Endothelial cell (in vitro differentiated cells): ENCODE data around the gene HIPK3. TPM values are rescaled to one million over a fixed set of nuclear protein-coding genes. Genes with fewer than 3 reads are reported as not detected.

Experiments
- DNase-seq: peaks from one replicate; pipeline ENCODE4 v3.0.0; 2021; ENCODE audit warnings: low spot score
- H3K27ac Mint-ChIP-seq: one replicate; pipeline ENCODE4 v1.8.0; 2021; ENCODE audit warnings: mixed read lengths, inconsistent platforms; ENCODE audit not compliant: unreplicated experiment
- H3K27me3 Mint-ChIP-seq: one replicate; pipeline ENCODE4 v1.8.0; 2021; ENCODE audit warnings: mild to moderate bottlenecking, moderate library complexity, mixed read lengths, inconsistent platforms; ENCODE audit not compliant: unreplicated experiment
- H3K36me3 Mint-ChIP-seq: one replicate; pipeline ENCODE4 v1.8.0; 2021; ENCODE audit warnings: mild to moderate bottlenecking, low read depth, mixed read lengths, inconsistent platforms; ENCODE audit not compliant: unreplicated experiment
- H3K4me1 Mint-ChIP-seq: one replicate; pipeline ENCODE4 v1.8.0; 2021; ENCODE audit warnings: mild to moderate bottlenecking, mixed read lengths, inconsistent platforms; ENCODE audit not compliant: unreplicated experiment
- H3K4me3 Mint-ChIP-seq: one replicate; pipeline ENCODE4 v1.8.0; 2021; ENCODE audit warnings: mild to moderate bottlenecking, mixed read lengths, inconsistent platforms; ENCODE audit not compliant: unreplicated experiment
- H3K9me3 Mint-ChIP-seq: one replicate; pipeline ENCODE4 v1.8.0; 2021; ENCODE audit warnings: mixed read lengths, inconsistent platforms; ENCODE audit not compliant: unreplicated experiment
- long read RNA-seq: library from polyadenylated mRNA; unstranded; transcript quantifications from one replicate; pipeline ENCODE4 v2.0.0, GENCODE V29; 2020; ENCODE audit not compliant: unreplicated experiment
- total RNA-seq: library from RNA; stranded (reverse); fragmentation: NEBNext Ultra II Directional; extraction: Animal tissue kit (Norgen Biotek cat#: 25700); gene quantifications from one replicate; pipeline ENCODE4 v1.2.1, GENCODE V29; 2021; ENCODE audit not compliant: unreplicated experiment
- TF ChIP-seq, protein P1 (sequence below): fragments of 200-600 bp; sonication (generic); IDR thresholded peaks from one replicate; pipeline ENCODE4 v1.5.0; 2021; ENCODE audit warnings: antibody characterized with exemption; ENCODE audit not compliant: unreplicated experiment

HIPK3 gene
- total RNA-seq = 70.2 TPM
- long read RNA-seq, partial matches to known transcripts = 3 of 6 reads
- long read RNA-seq, other reads (novel, unspliced or antisense) = 3 of 6 reads

DNA sequence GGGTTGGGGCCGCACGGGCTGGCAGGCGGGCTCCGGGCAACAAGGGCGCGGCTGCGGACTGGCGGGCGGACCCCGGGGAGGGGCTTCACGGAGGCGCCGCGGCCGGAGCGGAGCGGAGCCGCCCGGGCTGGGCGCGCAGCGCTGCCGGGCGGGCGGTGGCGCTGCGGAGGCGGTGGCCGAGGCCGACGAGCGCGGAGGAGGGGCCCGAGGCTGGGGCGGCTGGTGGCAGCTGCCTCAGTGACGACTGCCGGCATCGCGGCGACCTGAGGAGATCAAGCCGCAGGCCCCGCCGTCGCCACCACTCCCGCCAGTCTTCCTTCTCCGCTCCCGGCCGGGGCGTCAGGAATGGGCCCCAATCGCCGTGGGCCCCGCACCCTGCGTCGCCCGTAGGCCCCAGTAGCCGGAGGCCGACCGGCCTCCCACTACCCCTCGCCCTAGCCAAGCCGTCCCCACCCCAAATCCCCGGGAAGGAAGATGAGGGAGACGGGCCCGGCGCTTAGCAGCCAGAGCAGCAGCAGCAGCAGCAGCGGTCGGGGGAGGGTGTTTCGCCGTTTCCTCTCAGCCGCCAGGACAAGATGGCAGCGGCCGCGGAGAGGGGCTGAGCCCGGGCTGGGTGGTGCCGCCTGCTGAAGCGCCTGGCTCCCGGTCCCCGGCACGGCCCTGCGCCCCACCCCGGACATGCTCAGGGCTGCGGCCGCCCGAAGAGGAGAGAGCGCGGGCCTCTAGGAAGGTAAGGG, at the start of gene HIPK3:
TSS of gene HIPK3 (plus strand) at position 222 of the 737 bp plus-strand sequence.
- DNase-seq = peak; percentile 89

DNA sequence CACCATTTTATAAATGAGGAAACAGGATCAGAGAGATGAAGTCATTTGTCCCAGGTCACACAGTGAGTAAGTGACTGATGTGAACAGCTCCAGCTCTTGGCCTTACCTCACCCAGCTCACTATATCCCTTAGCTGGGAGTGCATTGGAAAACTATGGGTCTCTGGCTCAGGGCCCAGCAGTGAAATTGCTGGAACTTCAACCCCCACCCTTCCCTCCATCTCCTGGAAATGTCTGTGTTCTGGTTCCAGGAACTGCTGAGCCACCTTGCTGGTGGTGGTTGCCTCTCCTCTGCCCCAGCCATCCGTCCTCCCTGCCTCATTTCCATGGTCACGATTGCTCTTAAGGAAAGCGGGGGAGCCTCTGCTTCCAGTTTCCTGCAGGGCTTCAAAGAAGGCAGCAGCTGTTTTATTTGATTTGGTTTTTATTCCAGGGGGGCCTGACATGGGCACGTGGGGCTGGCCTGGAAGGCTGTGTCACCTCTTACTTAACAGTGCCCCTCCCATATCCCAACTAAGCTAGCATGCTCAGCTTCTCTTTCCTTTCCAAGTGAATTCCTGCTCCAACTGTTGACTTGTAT, 49.7 kb upstream of the HIPK3 start:
- Mint-ChIP-seq H3K4me3 (no peak overlapping the region), H3K27ac (no peak overlapping the region), H3K9me3 (no peaks in the 10 kb centered on the region), H3K4me1 (peaks cover 10% of the 10 kb centered on the region), H3K27me3 (no peaks in the 10 kb centered on the region), H3K36me3 (no peaks in the 10 kb centered on the region)
- peak; percentile 7 for DNase-seq
- TF ChIP-seq, protein P1, sequence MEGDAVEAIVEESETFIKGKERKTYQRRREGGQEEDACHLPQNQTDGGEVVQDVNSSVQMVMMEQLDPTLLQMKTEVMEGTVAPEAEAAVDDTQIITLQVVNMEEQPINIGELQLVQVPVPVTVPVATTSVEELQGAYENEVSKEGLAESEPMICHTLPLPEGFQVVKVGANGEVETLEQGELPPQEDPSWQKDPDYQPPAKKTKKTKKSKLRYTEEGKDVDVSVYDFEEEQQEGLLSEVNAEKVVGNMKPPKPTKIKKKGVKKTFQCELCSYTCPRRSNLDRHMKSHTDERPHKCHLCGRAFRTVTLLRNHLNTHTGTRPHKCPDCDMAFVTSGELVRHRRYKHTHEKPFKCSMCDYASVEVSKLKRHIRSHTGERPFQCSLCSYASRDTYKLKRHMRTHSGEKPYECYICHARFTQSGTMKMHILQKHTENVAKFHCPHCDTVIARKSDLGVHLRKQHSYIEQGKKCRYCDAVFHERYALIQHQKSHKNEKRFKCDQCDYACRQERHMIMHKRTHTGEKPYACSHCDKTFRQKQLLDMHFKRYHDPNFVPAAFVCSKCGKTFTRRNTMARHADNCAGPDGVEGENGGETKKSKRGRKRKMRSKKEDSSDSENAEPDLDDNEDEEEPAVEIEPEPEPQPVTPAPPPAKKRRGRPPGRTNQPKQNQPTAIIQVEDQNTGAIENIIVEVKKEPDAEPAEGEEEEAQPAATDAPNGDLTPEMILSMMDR = no peak

More for the DNA sequence above, at the start of gene HIPK3:
- peaks cover 21% of the 10 kb centered on the region for H3K27me3 Mint-ChIP-seq
- TF ChIP-seq, protein P1 = no peak
- peak within 1 kb of the TSS; percentile 99 for H3K27ac Mint-ChIP-seq
- peaks cover 21% of the 10 kb centered on the region for H3K4me1 Mint-ChIP-seq
- peaks cover 3% of the 10 kb centered on the region for H3K9me3 Mint-ChIP-seq
- H3K36me3 Mint-ChIP-seq = peaks cover 8% of the 10 kb centered on the region
- H3K4me3 Mint-ChIP-seq = peak within 1 kb of the TSS; percentile 100

DNA sequence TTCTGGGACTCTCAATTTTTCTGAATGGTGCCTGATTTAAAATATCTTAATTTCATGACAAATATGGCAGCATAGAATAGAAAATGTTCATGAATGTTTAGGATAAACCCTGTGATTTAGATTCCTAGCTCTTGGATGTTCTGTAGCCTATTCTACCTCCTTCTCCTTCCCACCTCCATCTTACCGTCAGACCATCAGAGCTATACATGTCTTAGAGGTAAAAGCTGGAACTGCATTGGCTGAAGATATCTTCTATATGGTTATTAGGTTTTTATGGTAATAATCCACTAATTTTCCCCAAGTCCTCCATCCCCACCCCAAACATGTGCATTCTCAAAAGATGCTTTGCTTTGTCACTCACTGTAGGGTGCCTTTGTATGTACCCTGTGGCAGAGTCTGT, 49.0 kb upstream of the HIPK3 start:
- Mint-ChIP-seq H3K4me1 (peaks cover 10% of the 10 kb centered on the region), H3K27me3 (no peaks in the 10 kb centered on the region), H3K4me3 (no peak overlapping the region), H3K36me3 (no peaks in the 10 kb centered on the region), H3K9me3 (no peaks in the 10 kb centered on the region), H3K27ac (no peak overlapping the region)
- TF ChIP-seq, protein P1 = no peak
- DNase-seq = no peak

DNA sequence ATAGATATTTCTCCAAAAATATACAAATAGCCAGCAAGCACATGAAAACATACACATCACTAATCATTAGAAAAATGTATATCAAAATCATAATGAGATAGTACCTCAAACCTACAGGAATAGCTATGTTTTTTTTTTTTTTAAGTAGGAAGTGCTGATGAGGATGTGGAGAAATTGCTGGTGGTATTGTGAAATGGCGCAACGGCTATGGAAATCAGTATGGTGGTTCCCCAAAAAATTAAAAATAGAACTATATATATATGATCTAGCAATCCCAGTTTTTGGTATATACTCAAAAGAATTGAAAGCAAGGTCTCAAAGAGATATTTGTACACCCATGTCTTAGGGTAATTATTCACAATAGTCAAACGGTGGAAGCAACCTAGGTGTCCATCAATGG, 46.0 kb upstream of the HIPK3 start:
- Mint-ChIP-seq H3K4me3 (no peak overlapping the region), H3K27me3 (no peaks in the 10 kb centered on the region), H3K4me1 (peaks cover 10% of the 10 kb centered on the region), H3K9me3 (no peaks in the 10 kb centered on the region), H3K27ac (no peak overlapping the region), H3K36me3 (no peaks in the 10 kb centered on the region)
- no peak for DNase-seq
- TF ChIP-seq, protein P1 = no peak

DNA sequence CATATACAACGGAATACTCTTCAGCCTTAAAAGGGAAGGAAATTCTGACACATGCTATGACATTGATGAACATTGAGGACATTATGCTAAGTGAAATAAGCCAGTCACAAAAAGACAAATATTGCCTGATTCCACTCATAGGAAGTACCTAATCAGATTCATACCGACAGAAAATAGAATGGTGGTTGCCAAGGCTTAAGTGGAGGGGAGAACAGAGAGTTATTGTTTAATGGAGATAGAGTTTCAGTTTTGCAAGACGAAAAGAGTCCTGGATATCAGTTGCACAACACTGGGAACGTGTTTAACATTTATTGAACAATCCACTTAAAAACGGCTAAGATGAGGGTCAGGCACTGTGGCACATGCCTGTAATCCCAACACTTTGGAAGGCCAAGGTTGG, 45.6 kb upstream of the HIPK3 start:
- H3K27me3 Mint-ChIP-seq = no peaks in the 10 kb centered on the region
- DNase-seq = no peak
- no peaks in the 10 kb centered on the region for H3K36me3 Mint-ChIP-seq
- TF ChIP-seq, protein P1 = no peak
- no peak overlapping the region for H3K27ac Mint-ChIP-seq
- no peak overlapping the region for H3K4me3 Mint-ChIP-seq
- H3K4me1 Mint-ChIP-seq = peaks cover 10% of the 10 kb centered on the region
- H3K9me3 Mint-ChIP-seq = no peaks in the 10 kb centered on the region
